ENCODE results near the gene STXBP5.

DNA sequence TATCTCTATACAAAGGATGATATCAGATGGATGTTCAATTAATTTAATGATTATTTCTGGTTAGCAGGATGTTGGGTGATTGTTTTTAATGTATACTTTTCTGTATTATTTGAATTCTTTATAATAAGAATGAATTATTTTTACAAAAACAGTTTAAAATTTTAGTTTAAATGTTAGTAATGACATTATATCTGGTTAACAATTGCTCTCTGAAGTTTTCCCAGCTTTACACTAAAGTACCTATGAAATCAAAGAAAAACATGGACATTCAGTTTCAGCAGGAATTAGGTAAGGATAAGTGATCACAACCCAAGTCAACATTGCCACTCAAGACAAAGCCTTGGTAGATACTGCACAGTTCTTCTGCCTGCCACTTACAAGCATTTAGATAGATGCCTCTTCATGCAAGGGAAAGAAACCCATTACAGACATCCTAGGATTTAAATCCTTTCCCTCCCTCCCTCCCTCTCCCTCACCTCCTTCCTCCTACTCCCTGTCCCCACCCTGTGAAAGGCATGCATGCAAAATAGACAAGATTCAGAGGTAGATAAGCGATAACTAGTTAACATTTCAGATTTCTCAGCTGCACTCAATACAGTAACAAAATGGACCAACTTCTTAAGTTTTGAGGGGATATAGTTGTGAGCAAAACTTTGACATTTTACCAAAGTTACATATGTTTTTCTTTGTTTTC lies 143.8 kb downstream of the STXBP5 start:
- TF ChIP-seq, protein P1, sequence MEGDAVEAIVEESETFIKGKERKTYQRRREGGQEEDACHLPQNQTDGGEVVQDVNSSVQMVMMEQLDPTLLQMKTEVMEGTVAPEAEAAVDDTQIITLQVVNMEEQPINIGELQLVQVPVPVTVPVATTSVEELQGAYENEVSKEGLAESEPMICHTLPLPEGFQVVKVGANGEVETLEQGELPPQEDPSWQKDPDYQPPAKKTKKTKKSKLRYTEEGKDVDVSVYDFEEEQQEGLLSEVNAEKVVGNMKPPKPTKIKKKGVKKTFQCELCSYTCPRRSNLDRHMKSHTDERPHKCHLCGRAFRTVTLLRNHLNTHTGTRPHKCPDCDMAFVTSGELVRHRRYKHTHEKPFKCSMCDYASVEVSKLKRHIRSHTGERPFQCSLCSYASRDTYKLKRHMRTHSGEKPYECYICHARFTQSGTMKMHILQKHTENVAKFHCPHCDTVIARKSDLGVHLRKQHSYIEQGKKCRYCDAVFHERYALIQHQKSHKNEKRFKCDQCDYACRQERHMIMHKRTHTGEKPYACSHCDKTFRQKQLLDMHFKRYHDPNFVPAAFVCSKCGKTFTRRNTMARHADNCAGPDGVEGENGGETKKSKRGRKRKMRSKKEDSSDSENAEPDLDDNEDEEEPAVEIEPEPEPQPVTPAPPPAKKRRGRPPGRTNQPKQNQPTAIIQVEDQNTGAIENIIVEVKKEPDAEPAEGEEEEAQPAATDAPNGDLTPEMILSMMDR (IDR thresholded peaks at IDR 0.05): no peak
- TF ChIP-seq POLR2AphosphoS5 (IDR thresholded peaks at IDR 0.05) (no peak), POLR2A (IDR thresholded peaks at IDR 0.05) (no peak)
